Ascending aorta (tissue), 2 donors: ENCODE measurements around the gene MRPS5. TPM values are rescaled to one million over a fixed set of nuclear protein-coding genes. Genes with fewer than 3 reads are reported as not detected.
"Not testable (repeated sequence)": the region's sequence is repeated elsewhere in the genome, so short reads cannot be mapped to it uniquely, and the experiment has no call there.

Experiments
- DNase-seq, 2 donors: peaks; one replicate each; pipeline ENCODE4 v3.0.0-alpha.2; 2019; ENCODE audit warnings: low spot score in 2 of 2
- H3K27ac ChIP-seq, 2 donors: fragments of 200-600 bp; sonication (generic); one replicate each; pipeline ENCODE4 v1.5.1; 2016 to 2017; ENCODE audit warnings: mild to moderate bottlenecking in 1 of 2
- H3K27me3 ChIP-seq: fragments of 200-600 bp; sonication (generic); one replicate; pipeline ENCODE4 v1.5.1; 2017
- H3K36me3 ChIP-seq, 2 donors: fragments of 200-600 bp; sonication (generic); one replicate each; pipeline ENCODE4 v1.5.1; 2016
- H3K4me1 ChIP-seq, 2 donors: fragments of 200-600 bp; sonication (generic); one replicate each; pipeline ENCODE4 v1.5.1; 2016 to 2017; ENCODE audit warnings: mild to moderate bottlenecking in 1 of 2
- H3K4me3 ChIP-seq, 2 donors: fragments of 200-600 bp; sonication (generic); one replicate each; pipeline ENCODE4 v1.5.1; 2016 to 2017; ENCODE audit warnings: mild to moderate bottlenecking in 1 of 2
- H3K9me3 ChIP-seq, 2 donors: fragments of 200-600 bp; sonication (generic); one replicate each; pipeline ENCODE4 v1.5.1; 2016
- intact Hi-C: fragments of 100-400 bp; cut with DNase I; formaldehyde crosslinking; loops from one replicate; pipeline ENCODE4 v1.15.1; 2023
- total RNA-seq: library from RNA; depleted of rRNA; stranded (reverse); fragments of >200 nt; gene quantifications from one replicate; pipeline ENCODE4 v1.1.0, GENCODE V29; 2016
- TF ChIP-seq, protein P1 (sequence below), 3 experiments: fragments of 200-600 bp in 2 of 3; fragments of 450-650 bp in 1 of 3; sonication (generic) in 2 of 3; IDR thresholded peaks; one replicate each; pipeline ENCODE4 v1.5.1; 2016 to 2019; ENCODE audit warnings: antibody characterized with exemption in 3 of 3, mild to moderate bottlenecking in 1 of 3, moderate library complexity in 1 of 3

Gene MRPS5
- total RNA-seq, 1 donor from 2014 or later = 30.1 TPM

DNA sequence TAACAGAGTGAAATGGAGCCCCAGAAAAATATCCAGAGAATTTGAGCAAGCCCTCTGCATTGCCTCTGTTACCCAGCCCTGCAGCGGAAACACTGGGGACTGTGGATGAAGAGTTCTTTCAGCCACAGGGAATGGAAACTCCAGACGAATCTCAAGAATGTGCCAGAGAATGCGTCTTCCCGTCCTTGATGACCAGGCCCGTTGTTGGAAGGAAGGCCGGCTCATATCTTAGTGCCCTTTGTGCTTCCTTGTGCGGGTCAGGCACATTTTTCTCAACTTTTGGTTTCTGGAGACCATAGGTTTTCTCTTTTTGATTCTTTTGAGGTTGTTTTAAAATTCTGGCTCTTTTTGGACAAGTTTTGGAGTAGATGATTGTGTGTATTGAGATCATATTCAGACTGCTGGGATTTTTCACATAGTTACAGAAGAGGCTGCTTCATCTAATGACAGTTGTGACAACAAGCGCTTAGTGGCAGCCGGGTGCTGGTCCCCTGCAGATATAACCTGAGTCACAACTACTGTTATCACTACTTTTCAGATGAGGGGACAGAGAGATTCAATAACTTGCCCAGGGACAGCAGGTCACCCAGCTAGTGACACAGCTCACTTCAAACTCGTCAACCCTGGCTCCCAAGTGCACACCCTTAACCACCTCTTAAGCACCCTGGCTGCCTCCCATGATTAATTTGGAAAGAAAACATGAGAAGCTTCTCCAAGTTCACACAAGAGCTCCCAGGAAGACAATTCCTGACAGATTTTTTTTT lies 80.4 kb downstream of the MRPS5 start:
- Histone ChIP-seq H3K27me3 (no peaks in the 10 kb centered on the region), H3K36me3 (no peaks in the 10 kb centered on the region), H3K9me3 (no peaks in the 10 kb centered on the region), H3K4me1 (no peaks in the 10 kb centered on the region), H3K27ac (no peak overlapping the region), H3K4me3 (no peak overlapping the region)
- TF ChIP-seq, protein P1, sequence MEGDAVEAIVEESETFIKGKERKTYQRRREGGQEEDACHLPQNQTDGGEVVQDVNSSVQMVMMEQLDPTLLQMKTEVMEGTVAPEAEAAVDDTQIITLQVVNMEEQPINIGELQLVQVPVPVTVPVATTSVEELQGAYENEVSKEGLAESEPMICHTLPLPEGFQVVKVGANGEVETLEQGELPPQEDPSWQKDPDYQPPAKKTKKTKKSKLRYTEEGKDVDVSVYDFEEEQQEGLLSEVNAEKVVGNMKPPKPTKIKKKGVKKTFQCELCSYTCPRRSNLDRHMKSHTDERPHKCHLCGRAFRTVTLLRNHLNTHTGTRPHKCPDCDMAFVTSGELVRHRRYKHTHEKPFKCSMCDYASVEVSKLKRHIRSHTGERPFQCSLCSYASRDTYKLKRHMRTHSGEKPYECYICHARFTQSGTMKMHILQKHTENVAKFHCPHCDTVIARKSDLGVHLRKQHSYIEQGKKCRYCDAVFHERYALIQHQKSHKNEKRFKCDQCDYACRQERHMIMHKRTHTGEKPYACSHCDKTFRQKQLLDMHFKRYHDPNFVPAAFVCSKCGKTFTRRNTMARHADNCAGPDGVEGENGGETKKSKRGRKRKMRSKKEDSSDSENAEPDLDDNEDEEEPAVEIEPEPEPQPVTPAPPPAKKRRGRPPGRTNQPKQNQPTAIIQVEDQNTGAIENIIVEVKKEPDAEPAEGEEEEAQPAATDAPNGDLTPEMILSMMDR (IDR thresholded peaks at IDR 0.05) = no peak
- intact Hi-C loops = no loop called here
- DNase-seq = no peak

DNA sequence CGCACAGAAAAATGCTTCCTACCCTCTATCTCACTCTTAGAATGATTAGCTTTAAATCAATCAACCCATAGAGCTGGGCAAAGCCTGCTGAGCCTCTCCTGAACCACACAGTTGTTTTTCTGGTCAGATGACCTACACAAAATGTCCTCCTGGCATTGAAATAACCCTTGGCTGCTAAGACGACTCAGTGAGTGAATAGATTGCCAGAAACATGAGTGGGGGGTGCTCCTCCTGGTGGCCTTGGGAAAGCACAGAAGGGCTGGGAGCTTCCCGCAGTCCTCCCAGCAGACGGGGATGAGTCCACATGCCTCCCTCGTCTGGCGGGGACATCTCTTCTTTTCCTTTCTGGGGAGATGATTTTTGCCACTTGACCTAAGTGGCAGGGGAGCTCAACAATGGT lies 81.2 kb downstream of the MRPS5 start:
- intact Hi-C loops = no loop called here
- no peaks in the 10 kb centered on the region for H3K4me1 ChIP-seq
- H3K27me3 ChIP-seq = no peaks in the 10 kb centered on the region
- TF ChIP-seq, protein P1 (IDR thresholded peaks at IDR 0.05) = no peak
- no peak overlapping the region for H3K4me3 ChIP-seq
- no peak overlapping the region for H3K27ac ChIP-seq
- H3K36me3 ChIP-seq = no peaks in the 10 kb centered on the region
- no peak for DNase-seq
- no peaks in the 10 kb centered on the region for H3K9me3 ChIP-seq

DNA sequence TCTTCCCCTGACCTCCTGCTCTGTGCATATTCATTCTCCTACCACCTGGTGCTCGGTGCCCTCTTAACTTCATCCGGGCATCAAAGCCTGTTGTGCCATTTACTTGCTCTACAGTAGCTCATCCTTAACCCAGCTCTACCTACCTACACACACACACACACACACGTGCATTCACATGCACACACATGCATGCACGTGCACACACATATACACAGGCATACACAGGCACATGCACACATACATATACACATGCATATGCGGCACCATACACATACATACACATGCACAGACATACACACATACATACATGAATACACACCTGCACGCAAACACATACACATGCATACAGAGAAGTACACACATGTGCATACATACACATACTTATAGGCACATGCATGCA lies 81.6 kb downstream of the MRPS5 start:
- no peak overlapping the region for H3K27ac ChIP-seq
- TF ChIP-seq, protein P1 (IDR thresholded peaks at IDR 0.05) = no peak

DNA sequence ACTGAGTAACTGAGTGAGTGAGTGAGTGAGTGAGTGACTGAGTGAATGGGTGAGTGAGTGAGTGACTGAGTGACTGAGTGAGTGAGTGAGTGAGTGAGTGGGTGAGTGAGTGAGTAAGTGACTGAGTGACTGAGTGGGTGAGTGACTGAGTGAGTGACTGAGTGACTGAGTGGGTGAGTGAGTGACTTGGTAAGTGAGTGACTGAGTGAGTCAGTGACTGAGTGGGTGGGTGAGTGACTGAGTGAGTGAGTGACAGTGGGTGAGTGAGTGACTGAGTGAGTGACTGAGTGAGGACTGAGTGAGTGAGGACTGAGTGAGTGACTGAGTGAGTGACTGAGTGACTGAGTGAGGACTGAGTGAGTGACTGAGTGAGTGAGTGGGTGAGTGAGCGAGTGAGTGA lies 82.2 kb downstream of the MRPS5 start:
- H3K27me3 ChIP-seq = no peaks in the 10 kb centered on the region
- TF ChIP-seq, protein P1 (IDR thresholded peaks at IDR 0.05) = no peak
- H3K4me1 ChIP-seq = no peaks in the 10 kb centered on the region
- no peaks in the 10 kb centered on the region for H3K36me3 ChIP-seq
- no peak for DNase-seq
- H3K27ac ChIP-seq = no peak overlapping the region
- no peak overlapping the region for H3K4me3 ChIP-seq
- intact Hi-C loops = no loop called here
- no peaks in the 10 kb centered on the region for H3K9me3 ChIP-seq

More for the DNA sequence above, 81.6 kb downstream of the MRPS5 start:
- Histone ChIP-seq H3K27me3 (no peaks in the 10 kb centered on the region), H3K36me3 (no peaks in the 10 kb centered on the region), H3K4me1 (no peaks in the 10 kb centered on the region), H3K4me3 (no peak overlapping the region), H3K9me3 (no peaks in the 10 kb centered on the region)
- DNase-seq = no peak
- intact Hi-C loops = no loop called here

DNA sequence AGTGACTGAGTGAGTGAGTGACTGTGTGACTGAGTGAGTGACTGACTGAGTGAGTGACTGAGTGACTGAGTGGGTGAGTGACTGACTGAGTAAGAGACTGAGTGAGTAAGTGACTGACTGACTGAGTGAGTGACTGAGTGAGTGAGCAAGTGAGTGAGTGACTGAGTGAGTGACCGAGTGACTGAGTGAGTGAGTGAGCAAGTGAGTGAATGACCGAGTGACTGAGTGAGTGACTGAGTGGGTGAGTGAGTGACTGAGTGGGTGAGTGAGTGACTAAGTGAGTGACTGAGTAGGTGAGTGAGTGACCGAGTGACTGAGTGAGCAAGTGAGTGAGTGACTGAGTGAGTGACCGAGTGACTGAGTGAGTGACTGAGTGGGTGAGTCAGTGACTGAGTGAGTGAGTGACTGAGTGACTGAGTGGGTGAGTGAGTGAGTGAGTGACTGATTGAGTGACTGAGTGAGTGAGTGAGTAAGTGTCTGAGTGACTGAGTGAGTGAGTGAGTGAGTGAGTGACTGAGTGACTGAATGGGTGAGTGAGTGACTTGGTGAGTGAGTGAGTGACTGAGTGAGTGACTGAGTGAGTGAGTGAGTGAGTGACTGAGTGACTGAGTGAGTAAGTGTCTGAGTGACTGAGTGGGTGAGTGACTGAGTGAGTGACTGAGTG lies 82.8 kb downstream of the MRPS5 start:
- no peak for DNase-seq
- H3K27me3 ChIP-seq = no peaks in the 10 kb centered on the region
- intact Hi-C loops = no loop called here
- no peaks in the 10 kb centered on the region for H3K9me3 ChIP-seq
- H3K27ac ChIP-seq = no peak overlapping the region
- no peaks in the 10 kb centered on the region for H3K4me1 ChIP-seq
- no peaks in the 10 kb centered on the region for H3K36me3 ChIP-seq
- no peak overlapping the region for H3K4me3 ChIP-seq
- TF ChIP-seq, protein P1 (IDR thresholded peaks at IDR 0.05) = no peak

DNA sequence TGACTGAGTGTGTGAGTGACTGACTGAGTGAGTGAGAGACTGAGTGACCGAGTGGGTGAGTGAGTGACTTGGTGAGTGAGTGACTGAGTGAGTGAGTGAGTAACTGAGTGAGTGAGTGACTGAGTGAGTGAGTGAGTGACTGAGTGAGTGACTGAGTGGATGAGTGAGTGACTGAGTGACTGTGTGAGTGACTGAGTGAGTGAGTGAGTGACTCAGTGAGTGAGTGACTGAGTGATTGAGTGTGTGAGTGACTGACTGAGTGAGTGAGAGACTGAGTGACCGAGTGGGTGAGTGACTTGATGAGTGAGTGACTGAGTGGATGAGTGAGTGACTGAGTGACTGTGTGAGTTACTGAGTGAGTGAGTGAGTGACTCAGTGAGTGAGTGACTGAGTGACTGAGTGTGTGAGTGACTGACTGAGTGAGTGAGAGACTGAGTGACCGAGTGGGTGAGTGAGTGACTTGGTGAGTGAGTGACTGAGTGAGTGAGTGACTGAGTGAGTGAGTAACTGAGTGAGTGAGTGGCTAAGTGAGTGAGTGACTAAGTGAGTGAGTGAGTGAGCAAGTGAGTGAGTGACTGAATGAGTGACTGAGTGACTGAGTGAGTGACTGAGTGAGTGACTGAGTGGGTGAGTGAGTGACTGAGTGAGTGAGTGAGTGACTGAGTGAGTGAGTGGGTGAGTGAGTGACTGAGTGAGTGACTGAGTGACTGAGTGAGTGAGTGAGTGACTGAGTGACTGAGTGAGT lies 83.6 kb downstream of the MRPS5 start:
- H3K9me3 ChIP-seq, H3K27me3 ChIP-seq, intact Hi-C loops, H3K4me3 ChIP-seq, H3K4me1 ChIP-seq, H3K36me3 ChIP-seq, H3K27ac ChIP-seq, DNase-seq: not testable (repeated sequence)
